Testis (tissue), 2 donors: ENCODE data around the gene TBX18.

Source experiments
- CTCF ChIP-seq, 3 experiments: fragments of 450-650 bp in 2 of 3; fragments of 200-600 bp in 1 of 3; sonication (generic) in 1 of 3; IDR thresholded peaks; one replicate each; pipeline ENCODE4 v1.5.1; 2016 to 2019; ENCODE audit warnings: antibody characterized with exemption in 3 of 3, mild to moderate bottlenecking in 2 of 3, moderate library complexity in 1 of 3
- POLR2A ChIP-seq: fragments of 450-650 bp; IDR thresholded peaks from one replicate; pipeline ENCODE4 v1.6.1; 2017; ENCODE audit warnings: antibody characterized with exemption, mild to moderate bottlenecking, moderate library complexity

DNA sequence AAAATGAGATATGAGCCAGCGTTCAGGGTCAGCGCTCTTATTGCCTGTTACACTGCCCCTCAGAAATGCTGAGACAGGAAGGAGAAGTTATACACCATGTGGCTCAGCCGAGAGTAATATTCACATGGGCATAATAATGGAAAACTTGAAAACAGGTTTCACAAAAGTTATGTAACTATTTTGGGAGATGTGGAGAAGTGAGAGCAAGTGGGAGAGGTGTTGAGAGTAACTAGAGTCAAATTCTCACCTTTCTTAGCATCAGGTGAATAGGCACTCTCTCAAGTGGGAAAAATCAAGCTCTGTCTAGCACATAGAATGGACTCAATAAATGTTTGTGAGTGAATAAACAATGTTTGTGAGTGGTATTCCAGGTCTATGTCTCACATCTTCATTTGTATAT, 94.5 kb downstream of the TBX18 start:
- TF ChIP-seq POLR2A, result no peak
- TF ChIP-seq CTCF (IDR thresholded peaks at IDR 0.05), result no peak
